Measurements from ENCODE around the gene SUN2.

SUN2 gene

GRCh38 chr22:38689651-38690050 lies 66.1 kb downstream of the SUN2 start:
- DNase-seq = no peak

DNA sequence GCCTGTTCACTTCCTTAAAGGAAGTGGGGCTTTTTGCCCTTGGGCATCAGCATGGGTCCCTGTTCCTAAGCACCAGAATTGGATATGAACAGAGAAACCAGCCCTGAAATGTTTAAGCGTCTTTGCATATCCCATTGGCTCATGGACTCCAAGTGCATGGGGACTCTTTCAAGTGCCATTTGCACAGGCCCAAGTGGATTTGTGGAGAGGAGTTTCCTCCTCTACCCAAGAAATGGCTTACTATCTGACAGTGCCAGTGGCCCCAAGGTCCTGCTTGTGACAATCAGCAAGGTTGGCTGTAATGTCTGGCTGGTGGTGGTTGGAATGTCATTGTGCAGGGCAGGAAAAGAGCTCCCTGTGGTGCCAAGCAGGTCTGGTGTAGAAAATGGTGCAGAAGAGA lies 70.0 kb downstream of the SUN2 start:
- no peak for DNase-seq

GRCh38 chr22:38684895-38685294 lies 70.9 kb downstream of the SUN2 start:
- DNase-seq = no peak
